NOMO-1 treated with DMSO at 0.1 percent for 48 hours (cell line): ENCODE results near the gene MAPRE2.
"Not testable (repeated sequence)": the region's sequence is repeated elsewhere in the genome, so short reads cannot be mapped to it uniquely, and the experiment has no call there.

Source experiments
- DNase-seq: peaks from one replicate; lab custom pipeline; 2025; ENCODE audit not compliant: unreplicated experiment; lab: John Stamatoyannopoulos, UW

Gene MAPRE2

GRCh38 chr18:35143622-35144596, 102.7 kb downstream of the MAPRE2 start:
- DNase-seq, result peak; percentile 12

GRCh38 chr18:35144698-35145097, 103.5 kb downstream of the MAPRE2 start:
- DNase-seq, result no peak

- not testable (repeated sequence) for DNase-seq
These were observed 109.0 kb downstream of the MAPRE2 start for GRCh38 chr18:35150195-35150594.

GRCh38 chr18:35153609-35154272, 112.5 kb downstream of the MAPRE2 start:
- peak; percentile 93 for DNase-seq

- DNase-seq, result no peak
These were observed 114.3 kb downstream of the MAPRE2 start for GRCh38 chr18:35155398-35156117.

GRCh38 chr18:35157181-35157580, 116.0 kb downstream of the MAPRE2 start:
- DNase-seq, result no peak

GRCh38 chr18:35158728-35159450, 117.7 kb downstream of the MAPRE2 start:
- peak; percentile 87 for DNase-seq

GRCh38 chr18:35159782-35160181, 118.6 kb downstream of the MAPRE2 start:
- DNase-seq, result no peak

- DNase-seq, result no peak
These were observed 120.3 kb downstream of the MAPRE2 start for GRCh38 chr18:35161485-35161884.

- no peak for DNase-seq
These were observed 120.7 kb downstream of the MAPRE2 start for GRCh38 chr18:35161934-35162333.

- no peak for DNase-seq
These were observed 121.9 kb downstream of the MAPRE2 start for GRCh38 chr18:35163014-35163539.

GRCh38 chr18:35163721-35164120, 122.5 kb downstream of the MAPRE2 start:
- DNase-seq, result no peak

GRCh38 chr18:35164133-35164532, 122.9 kb downstream of the MAPRE2 start:
- no peak for DNase-seq

GRCh38 chr18:35167332-35167731, 126.1 kb downstream of the MAPRE2 start:
- DNase-seq, result no peak

- DNase-seq, result no peak
These were observed 126.6 kb downstream of the MAPRE2 start for GRCh38 chr18:35167857-35168256.

- DNase-seq, result not testable (repeated sequence)
These were observed 129.1 kb downstream of the MAPRE2 start for GRCh38 chr18:35170323-35170722.

- no peak for DNase-seq
These were observed 130.2 kb downstream of the MAPRE2 start for GRCh38 chr18:35171315-35171987.

- no peak for DNase-seq
These were observed 130.8 kb downstream of the MAPRE2 start for GRCh38 chr18:35172009-35172408.

- no peak for DNase-seq
These were observed 131.3 kb downstream of the MAPRE2 start for GRCh38 chr18:35172451-35173035.
